Glutamatergic neuron (in vitro differentiated cells): Measurements from ENCODE around the gene ALKBH4. TPM values are rescaled to one million over a fixed set of nuclear protein-coding genes. Genes with fewer than 3 reads are reported as not detected.

ENCODE experiments used
- DNase-seq: peaks from one replicate; pipeline ENCODE4 v3.0.0; 2022
- H3K27ac Mint-ChIP-seq: one replicate; pipeline ENCODE4 v1.8.0; 2020; ENCODE audit warnings: mild to moderate bottlenecking, mixed read lengths, inconsistent platforms; ENCODE audit not compliant: unreplicated experiment
- H3K27me3 Mint-ChIP-seq: one replicate; pipeline ENCODE4 v1.8.0; 2020; ENCODE audit warnings: mild to moderate bottlenecking, moderate library complexity, mixed read lengths, inconsistent platforms; ENCODE audit not compliant: unreplicated experiment
- H3K36me3 Mint-ChIP-seq: one replicate; pipeline ENCODE4 v1.8.0; 2020; ENCODE audit warnings: mild to moderate bottlenecking, mixed read lengths, inconsistent platforms; ENCODE audit not compliant: unreplicated experiment
- H3K4me1 Mint-ChIP-seq: one replicate; pipeline ENCODE4 v1.8.0; 2020; ENCODE audit warnings: mild to moderate bottlenecking, low read depth, mixed read lengths, inconsistent platforms; ENCODE audit not compliant: unreplicated experiment
- H3K4me3 Mint-ChIP-seq: one replicate; pipeline ENCODE4 v1.8.0; 2020; ENCODE audit warnings: mild to moderate bottlenecking, mixed read lengths, inconsistent platforms; ENCODE audit not compliant: unreplicated experiment
- H3K9me3 Mint-ChIP-seq: one replicate; pipeline ENCODE4 v1.8.0; 2020; ENCODE audit warnings: mild to moderate bottlenecking, moderate library complexity, mixed read lengths, inconsistent platforms; ENCODE audit not compliant: unreplicated experiment
- total RNA-seq: library from RNA; stranded (reverse); fragmentation: NEBNext Ultra II Directional; extraction: Animal tissue kit (Norgen Biotek cat#: 25700); gene quantifications from one replicate; pipeline ENCODE4 v1.2.1, GENCODE V29; 2021; ENCODE audit not compliant: unreplicated experiment
- TF ChIP-seq, protein P1 (sequence below): fragments of 200-600 bp; sonication (generic); IDR thresholded peaks from one replicate; pipeline ENCODE4 v1.5.0; 2021; ENCODE audit not compliant: partially characterized antibody, unreplicated experiment

Gene ALKBH4
- total RNA-seq, 1 donor from 2014 or later, result 9.8 TPM

DNA sequence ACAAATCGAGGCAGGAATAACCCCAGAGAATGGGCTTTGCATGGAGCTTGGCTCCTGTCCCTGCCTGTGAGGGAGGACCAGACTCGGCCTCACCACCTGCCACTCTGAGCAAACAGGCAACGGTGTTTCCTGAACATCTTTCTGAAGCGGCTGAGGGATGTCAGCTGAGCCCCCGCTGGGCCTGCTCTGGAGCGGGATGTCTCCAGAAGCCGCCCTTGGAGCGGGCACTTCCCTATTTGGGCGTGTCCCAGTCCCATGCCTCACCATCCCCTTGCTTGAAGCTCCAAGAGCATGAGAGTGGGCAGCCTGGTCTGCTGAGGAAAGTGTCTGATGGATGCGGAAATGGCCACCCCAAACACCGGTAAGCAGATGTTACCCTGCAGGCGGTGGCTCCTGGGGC, 10.2 kb downstream of the ALKBH4 start:
- Mint-ChIP-seq H3K4me3 (no peak overlapping the region), H3K4me1 (no peaks in the 10 kb centered on the region), H3K27ac (no peak overlapping the region), H3K9me3 (no peaks in the 10 kb centered on the region), H3K27me3 (peaks cover 2% of the 10 kb centered on the region), H3K36me3 (no peaks in the 10 kb centered on the region)
- no peak for DNase-seq
- TF ChIP-seq, protein P1, sequence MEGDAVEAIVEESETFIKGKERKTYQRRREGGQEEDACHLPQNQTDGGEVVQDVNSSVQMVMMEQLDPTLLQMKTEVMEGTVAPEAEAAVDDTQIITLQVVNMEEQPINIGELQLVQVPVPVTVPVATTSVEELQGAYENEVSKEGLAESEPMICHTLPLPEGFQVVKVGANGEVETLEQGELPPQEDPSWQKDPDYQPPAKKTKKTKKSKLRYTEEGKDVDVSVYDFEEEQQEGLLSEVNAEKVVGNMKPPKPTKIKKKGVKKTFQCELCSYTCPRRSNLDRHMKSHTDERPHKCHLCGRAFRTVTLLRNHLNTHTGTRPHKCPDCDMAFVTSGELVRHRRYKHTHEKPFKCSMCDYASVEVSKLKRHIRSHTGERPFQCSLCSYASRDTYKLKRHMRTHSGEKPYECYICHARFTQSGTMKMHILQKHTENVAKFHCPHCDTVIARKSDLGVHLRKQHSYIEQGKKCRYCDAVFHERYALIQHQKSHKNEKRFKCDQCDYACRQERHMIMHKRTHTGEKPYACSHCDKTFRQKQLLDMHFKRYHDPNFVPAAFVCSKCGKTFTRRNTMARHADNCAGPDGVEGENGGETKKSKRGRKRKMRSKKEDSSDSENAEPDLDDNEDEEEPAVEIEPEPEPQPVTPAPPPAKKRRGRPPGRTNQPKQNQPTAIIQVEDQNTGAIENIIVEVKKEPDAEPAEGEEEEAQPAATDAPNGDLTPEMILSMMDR, result no peak

DNA sequence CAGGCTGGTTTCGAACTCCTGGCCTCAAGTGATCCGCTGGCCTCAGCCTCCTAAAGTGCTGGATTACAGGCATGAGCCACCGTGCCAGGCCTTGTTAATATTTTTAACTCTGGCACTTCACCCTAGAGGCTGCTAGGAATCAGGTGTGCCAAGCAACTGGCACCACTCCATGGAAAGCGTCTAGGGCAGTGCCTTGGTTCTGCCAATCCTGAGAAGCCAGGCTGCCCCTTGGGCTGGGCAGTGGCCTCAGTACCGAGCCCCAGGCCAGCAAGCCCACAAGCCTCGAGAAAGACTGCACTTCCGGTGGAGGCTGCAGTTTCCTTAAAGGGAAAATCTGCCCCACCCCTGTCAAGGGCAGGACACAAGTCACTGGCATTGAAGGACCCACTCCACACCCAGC, 11.3 kb downstream of the ALKBH4 start:
- no peaks in the 10 kb centered on the region for H3K4me1 Mint-ChIP-seq
- TF ChIP-seq, protein P1, result no peak
- no peak for DNase-seq
- H3K9me3 Mint-ChIP-seq, result no peaks in the 10 kb centered on the region
- no peaks in the 10 kb centered on the region for H3K36me3 Mint-ChIP-seq
- H3K4me3 Mint-ChIP-seq, result no peak overlapping the region
- no peak overlapping the region for H3K27ac Mint-ChIP-seq
- H3K27me3 Mint-ChIP-seq, result peaks cover 2% of the 10 kb centered on the region

DNA sequence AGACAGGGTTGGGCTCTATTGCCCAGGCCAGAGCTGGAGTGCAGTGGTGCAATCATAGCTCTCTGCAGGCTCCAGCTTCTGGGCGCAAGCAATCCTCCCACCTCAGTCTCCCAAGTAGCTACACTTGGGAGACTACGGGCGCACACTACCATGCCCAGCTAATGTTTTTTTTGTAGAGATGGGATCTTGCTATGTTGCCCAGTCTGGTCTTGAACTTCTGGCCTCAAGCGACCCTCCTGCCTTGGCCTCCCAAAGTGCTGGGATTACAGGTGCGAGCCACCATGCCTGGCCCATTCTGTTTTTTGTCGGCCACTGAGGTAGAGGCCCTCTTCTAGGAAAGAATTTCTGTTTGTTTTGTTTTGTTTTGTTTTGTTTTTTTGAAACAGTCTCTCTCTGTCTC, 12.2 kb downstream of the ALKBH4 start:
- DNase-seq, result no peak
- H3K27ac Mint-ChIP-seq, result no peak overlapping the region
- H3K9me3 Mint-ChIP-seq, result no peaks in the 10 kb centered on the region
- no peaks in the 10 kb centered on the region for H3K4me1 Mint-ChIP-seq
- no peaks in the 10 kb centered on the region for H3K36me3 Mint-ChIP-seq
- peaks cover 2% of the 10 kb centered on the region for H3K27me3 Mint-ChIP-seq
- TF ChIP-seq, protein P1, result no peak
- no peak overlapping the region for H3K4me3 Mint-ChIP-seq

DNA sequence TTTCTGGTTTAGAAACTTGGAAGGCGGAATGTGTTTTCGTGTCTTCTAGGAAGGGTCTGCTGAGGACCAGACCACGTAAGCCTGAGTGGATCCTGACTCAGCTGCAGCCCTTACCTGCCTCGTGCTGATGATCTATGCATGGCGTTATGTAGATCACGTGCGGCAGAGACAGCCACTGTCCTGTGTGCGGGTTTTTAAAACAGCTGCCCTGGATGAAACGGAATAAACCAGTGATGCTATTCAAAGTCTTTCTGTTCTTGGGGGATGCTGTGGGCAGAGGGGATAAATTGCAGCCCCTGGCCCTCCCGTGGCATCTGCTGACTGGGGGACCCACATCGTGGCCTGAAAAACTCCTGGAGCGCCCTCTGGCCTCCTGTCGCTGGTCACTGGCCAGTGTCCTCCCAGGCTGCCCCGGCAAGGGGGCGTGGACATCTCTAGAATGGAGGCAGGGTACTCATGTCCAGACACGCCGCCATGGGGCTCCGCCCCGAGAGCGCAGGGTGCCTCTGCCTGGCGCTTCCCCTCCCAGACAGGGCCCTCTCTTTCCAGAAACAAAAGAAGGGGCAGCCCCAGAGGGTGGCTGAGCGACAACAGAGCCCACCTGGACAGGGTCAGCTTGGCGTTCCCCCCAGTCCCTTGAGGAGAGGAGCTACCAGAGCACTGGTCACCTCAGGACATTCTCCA, 13.2 kb downstream of the ALKBH4 start:
- DNase-seq, result no peak
- no peak overlapping the region for H3K4me3 Mint-ChIP-seq
- TF ChIP-seq, protein P1, result no peak
- no peaks in the 10 kb centered on the region for H3K4me1 Mint-ChIP-seq
- H3K27me3 Mint-ChIP-seq, result peaks cover 2% of the 10 kb centered on the region
- no peaks in the 10 kb centered on the region for H3K9me3 Mint-ChIP-seq
- H3K36me3 Mint-ChIP-seq, result no peaks in the 10 kb centered on the region
- H3K27ac Mint-ChIP-seq, result no peak overlapping the region

DNA sequence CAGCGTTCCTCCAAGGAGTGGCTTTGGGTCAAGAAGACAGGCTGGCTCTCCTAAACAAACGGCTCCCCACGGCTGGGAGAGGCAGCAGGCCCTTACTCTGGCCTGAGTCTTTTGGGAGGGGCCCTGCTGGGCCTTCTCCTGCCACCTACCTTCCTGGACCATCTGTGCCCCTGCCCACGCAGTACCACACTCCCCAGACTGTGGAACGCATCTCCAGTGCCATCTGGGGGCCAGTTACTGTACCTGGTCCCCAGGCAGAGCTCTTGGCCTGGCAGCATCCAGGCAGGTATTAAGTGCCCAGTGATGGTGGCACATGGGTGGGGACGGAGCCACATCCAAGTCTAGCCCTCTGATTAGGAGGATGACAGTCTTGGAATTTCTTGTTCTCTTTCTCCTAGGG, 14.4 kb downstream of the ALKBH4 start:
- H3K27ac Mint-ChIP-seq, result no peak overlapping the region
- no peaks in the 10 kb centered on the region for H3K36me3 Mint-ChIP-seq
- TF ChIP-seq, protein P1, result no peak
- no peak overlapping the region for H3K4me3 Mint-ChIP-seq
- no peak for DNase-seq
- H3K9me3 Mint-ChIP-seq, result no peaks in the 10 kb centered on the region
- no peaks in the 10 kb centered on the region for H3K4me1 Mint-ChIP-seq
- peaks cover 2% of the 10 kb centered on the region for H3K27me3 Mint-ChIP-seq
